ENCODE measurements around the gene OR4K17. TPM values are rescaled to one million over a fixed set of nuclear protein-coding genes. Genes with fewer than 3 reads are reported as not detected.

The OR4K17 gene
- total and polyA plus RNA-seq, 9 of the 15 experiments (the other 6 are each of a cell fraction or from before 2014, with no cell fraction given): not detected

DNA sequence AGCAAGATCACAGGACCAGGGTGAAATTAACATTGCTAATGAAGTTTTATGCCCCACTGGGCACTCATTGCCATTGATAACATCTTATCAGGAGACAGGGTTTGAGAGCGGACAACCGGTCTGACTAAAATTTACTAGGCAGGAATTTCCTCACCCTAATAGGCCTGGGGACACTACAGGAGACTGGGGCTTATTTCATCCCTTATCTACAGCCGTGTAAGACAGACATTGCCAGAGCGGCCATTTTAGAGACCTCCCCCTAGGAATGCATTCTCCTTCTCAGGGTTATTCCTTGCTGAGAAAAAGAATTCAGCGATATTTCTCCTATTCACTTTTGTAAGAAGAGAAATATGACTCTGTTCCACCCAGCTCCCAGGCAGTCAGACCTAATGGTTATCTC lies 8.3 kb downstream of the OR4K17 start (continued):
- TF ChIP-seq CBX5 (IDR thresholded peaks at IDR 0.05; ENCODE audit: borderline replicate concordance, low read depth): peak; percentile 92
- peak in 1 of 2 experiments; percentile 44; a peak in 1 of 4 replicates for TF ChIP-seq TRIM24 (IDR thresholded peaks at IDR 0.05)
- TF ChIP-seq SAP30 (IDR thresholded peaks at IDR 0.05; ENCODE audit: borderline replicate concordance, insufficient read depth, low read depth, low read length, poor library complexity, severe bottlenecking): no peak
- TF ChIP-seq ZNF696 (CRISPR knock-in tag; conservative IDR thresholded peaks at IDR 0.05): no peak
- TF ChIP-seq, protein P1, sequence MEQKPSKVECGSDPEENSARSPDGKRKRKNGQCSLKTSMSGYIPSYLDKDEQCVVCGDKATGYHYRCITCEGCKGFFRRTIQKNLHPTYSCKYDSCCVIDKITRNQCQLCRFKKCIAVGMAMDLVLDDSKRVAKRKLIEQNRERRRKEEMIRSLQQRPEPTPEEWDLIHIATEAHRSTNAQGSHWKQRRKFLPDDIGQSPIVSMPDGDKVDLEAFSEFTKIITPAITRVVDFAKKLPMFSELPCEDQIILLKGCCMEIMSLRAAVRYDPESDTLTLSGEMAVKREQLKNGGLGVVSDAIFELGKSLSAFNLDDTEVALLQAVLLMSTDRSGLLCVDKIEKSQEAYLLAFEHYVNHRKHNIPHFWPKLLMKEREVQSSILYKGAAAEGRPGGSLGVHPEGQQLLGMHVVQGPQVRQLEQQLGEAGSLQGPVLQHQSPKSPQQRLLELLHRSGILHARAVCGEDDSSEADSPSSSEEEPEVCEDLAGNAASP (IDR thresholded peaks at IDR 0.05): no peak
- TF ChIP-seq SIX5 (IDR thresholded peaks at IDR 0.05; ENCODE audit: borderline replicate concordance in 1 of 2, insufficient read depth in 1 of 2, low read depth in 1 of 2, low read length in 2 of 2): no peak
- TF ChIP-seq TRIM28 (IDR thresholded peaks at IDR 0.05): 0 out of 2 replicates have a peak, but pooled peaks have one; percentile 65
- TF ChIP-seq GTF2A2 (tag; IDR thresholded peaks at IDR 0.05): no peak
- TF ChIP-seq MEF2A (IDR thresholded peaks at IDR 0.05; ENCODE audit: control insufficient read depth, low read depth, low read length): no peak
- TF ChIP-seq SAFB (IDR thresholded peaks at IDR 0.05; ENCODE audit: borderline replicate concordance, low read depth, low read length): no peak
- TF ChIP-seq E2F3 (CRISPR knock-in tag; IDR thresholded peaks at IDR 0.05): no peak
- no peak for TF ChIP-seq CREBBP (IDR thresholded peaks at IDR 0.05; ENCODE audit: low read depth, low read length)
- peak in 1 of 2 experiments; percentile 90; a peak in 2 of 3 replicates for TF ChIP-seq CBX3 (IDR thresholded peaks at IDR 0.05; ENCODE audit: borderline replicate concordance in 1 of 2, low read length in 2 of 2)
- TF ChIP-seq SMARCA5 (IDR thresholded peaks at IDR 0.05): no peak
- no peak for TF ChIP-seq ZNF3 (CRISPR knock-in tag; IDR thresholded peaks at IDR 0.05)
